Measurements from ENCODE around the gene CCDC192.

CCDC192 gene

DNA sequence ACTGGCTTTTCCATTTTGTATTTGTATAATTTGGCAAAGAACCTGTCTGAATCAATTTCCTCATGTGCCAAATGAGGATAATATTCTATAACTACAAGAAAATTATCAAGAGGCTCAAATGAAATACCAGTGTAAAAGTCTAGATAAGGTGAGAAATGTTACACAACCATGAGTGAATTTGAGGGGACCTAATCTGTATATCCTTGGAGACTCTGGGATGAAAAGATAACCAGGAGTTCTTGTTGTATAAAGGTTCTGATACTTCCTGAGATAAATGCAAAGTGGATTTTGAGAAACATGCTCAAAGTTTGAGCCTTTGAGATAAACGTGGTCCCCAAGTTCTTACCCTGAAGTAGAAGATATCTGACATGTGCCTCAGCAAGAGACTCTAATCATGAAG lies 260.0 kb downstream of the CCDC192 start:
- Histone ChIP-seq H3K36me3 (ENCODE audit: low read length) (0 out of 2 replicates have a peak, but pooled peaks cover 11% of the 10 kb centered on the region), H3F3A (ENCODE audit: insufficient read depth) (no peaks in the 10 kb centered on the region), H3K9me2 (replicated peaks; ENCODE audit: insufficient read depth, low read length) (no peaks in the 10 kb centered on the region), H3K4me2 (ENCODE audit: low read depth, low read length, poor library complexity, severe bottlenecking) (no peak overlapping the region), H2AFZ (ENCODE audit: low read depth, low read length, severe bottlenecking) (no peak overlapping the region), H3K79me2 (ENCODE audit: insufficient read depth, low read length) (no peaks in the 10 kb centered on the region), H3K27me3 (ENCODE audit: low read length) (no peaks in the 10 kb centered on the region), H3K9ac (ENCODE audit: low read length) (no peak overlapping the region), H3K27ac (ENCODE audit: low read depth, low read length) (no peak overlapping the region), H3K4me3 (ENCODE audit: insufficient read depth, low read length, poor library complexity, severe bottlenecking) (no peak overlapping the region), H4K20me1 (ENCODE audit: low read depth, low read length) (no peaks in the 10 kb centered on the region), H3K9me3 (ENCODE audit: insufficient read depth, low read length) (no peaks in the 10 kb centered on the region)
- TF ChIP-seq, protein P1, sequence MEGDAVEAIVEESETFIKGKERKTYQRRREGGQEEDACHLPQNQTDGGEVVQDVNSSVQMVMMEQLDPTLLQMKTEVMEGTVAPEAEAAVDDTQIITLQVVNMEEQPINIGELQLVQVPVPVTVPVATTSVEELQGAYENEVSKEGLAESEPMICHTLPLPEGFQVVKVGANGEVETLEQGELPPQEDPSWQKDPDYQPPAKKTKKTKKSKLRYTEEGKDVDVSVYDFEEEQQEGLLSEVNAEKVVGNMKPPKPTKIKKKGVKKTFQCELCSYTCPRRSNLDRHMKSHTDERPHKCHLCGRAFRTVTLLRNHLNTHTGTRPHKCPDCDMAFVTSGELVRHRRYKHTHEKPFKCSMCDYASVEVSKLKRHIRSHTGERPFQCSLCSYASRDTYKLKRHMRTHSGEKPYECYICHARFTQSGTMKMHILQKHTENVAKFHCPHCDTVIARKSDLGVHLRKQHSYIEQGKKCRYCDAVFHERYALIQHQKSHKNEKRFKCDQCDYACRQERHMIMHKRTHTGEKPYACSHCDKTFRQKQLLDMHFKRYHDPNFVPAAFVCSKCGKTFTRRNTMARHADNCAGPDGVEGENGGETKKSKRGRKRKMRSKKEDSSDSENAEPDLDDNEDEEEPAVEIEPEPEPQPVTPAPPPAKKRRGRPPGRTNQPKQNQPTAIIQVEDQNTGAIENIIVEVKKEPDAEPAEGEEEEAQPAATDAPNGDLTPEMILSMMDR (IDR thresholded peaks at IDR 0.05; ENCODE audit: insufficient read depth, low read length, poor library complexity, severe bottlenecking), result no peak
- TF ChIP-seq EZH2phosphoT487 (conservative IDR thresholded peaks at IDR 0.05; ENCODE audit: low read length), result no peak

DNA sequence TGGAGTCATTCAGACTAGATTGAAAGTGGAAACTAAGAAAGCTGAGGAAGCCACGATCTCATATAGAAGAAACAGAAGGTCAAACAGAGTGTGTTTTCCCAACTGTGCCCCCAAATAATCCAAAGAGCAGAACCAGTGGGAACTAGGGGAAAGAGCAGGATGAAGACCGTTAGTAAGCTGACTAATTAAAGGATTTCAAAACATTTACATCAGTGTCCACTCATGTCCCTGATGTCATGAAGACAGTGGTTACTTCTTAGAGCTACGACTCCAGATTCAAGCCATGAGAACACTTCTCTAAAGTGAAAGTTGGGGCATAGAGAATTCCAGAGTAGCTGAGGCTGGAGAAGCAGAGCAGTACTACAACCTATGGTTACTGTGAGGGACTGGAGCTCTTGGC lies 260.7 kb downstream of the CCDC192 start:
- no peaks in the 10 kb centered on the region for H3K27me3 ChIP-seq (ENCODE audit: low read length)
- H4K20me1 ChIP-seq (ENCODE audit: low read depth, low read length), result no peaks in the 10 kb centered on the region
- TF ChIP-seq EZH2phosphoT487 (conservative IDR thresholded peaks at IDR 0.05; ENCODE audit: low read length), result no peak
- TF ChIP-seq, protein P1 (IDR thresholded peaks at IDR 0.05; ENCODE audit: insufficient read depth, low read length, poor library complexity, severe bottlenecking), result no peak
- no peak overlapping the region for H3K4me2 ChIP-seq (ENCODE audit: low read depth, low read length, poor library complexity, severe bottlenecking)
- H3F3A ChIP-seq (ENCODE audit: insufficient read depth), result no peaks in the 10 kb centered on the region
- no peaks in the 10 kb centered on the region for H3K9me3 ChIP-seq (ENCODE audit: insufficient read depth, low read length)
- 0 out of 2 replicates have a peak, but pooled peaks cover 11% of the 10 kb centered on the region for H3K36me3 ChIP-seq (ENCODE audit: low read length)
- no peak overlapping the region for H3K27ac ChIP-seq (ENCODE audit: low read depth, low read length)
- H3K79me2 ChIP-seq (ENCODE audit: insufficient read depth, low read length), result no peaks in the 10 kb centered on the region
- H2AFZ ChIP-seq (ENCODE audit: low read depth, low read length, severe bottlenecking), result no peak overlapping the region
- H3K4me3 ChIP-seq (ENCODE audit: insufficient read depth, low read length, poor library complexity, severe bottlenecking), result no peak overlapping the region
- no peaks in the 10 kb centered on the region for H3K9me2 ChIP-seq (replicated peaks; ENCODE audit: insufficient read depth, low read length)
- no peak overlapping the region for H3K9ac ChIP-seq (ENCODE audit: low read length)

DNA sequence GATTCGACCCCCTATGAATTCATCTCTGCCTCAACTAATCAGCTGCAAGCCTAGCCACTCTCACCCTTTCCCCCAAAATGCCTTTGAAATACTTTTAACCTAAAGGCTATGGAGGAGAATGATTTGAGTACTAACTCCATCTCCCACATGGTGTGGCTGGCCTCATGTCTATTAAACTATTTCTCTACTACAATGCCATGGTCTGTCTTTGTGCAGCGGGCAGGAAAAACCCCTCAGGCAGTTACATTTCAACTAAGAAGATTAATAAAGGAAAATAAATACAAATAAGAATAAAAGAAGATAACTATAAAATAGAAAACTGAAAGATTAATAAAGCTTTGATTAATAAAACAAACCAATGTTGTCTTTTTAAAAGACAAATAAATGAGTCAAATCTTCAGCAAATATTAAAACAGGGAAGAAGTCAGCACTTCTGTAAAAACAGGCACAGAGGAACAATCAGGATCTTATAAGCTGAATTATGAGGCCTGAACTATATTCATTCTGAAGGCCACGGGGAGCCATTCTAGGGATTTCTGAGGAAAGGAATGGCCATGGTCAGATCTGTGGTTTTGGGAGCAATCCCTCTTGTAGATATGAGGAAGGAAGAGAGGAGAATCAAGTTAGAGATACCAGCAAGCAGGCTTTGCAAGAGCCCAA lies 264.3 kb downstream of the CCDC192 start:
- TF ChIP-seq EZH2phosphoT487 (conservative IDR thresholded peaks at IDR 0.05; ENCODE audit: low read length), result no peak
- TF ChIP-seq, protein P1 (IDR thresholded peaks at IDR 0.05; ENCODE audit: insufficient read depth, low read length, poor library complexity, severe bottlenecking), result no peak
- Histone ChIP-seq H3K9me2 (replicated peaks; ENCODE audit: insufficient read depth, low read length) (no peaks in the 10 kb centered on the region), H3K4me3 (ENCODE audit: insufficient read depth, low read length, poor library complexity, severe bottlenecking) (no peak overlapping the region), H3K4me2 (ENCODE audit: low read depth, low read length, poor library complexity, severe bottlenecking) (no peak overlapping the region), H2AFZ (ENCODE audit: low read depth, low read length, severe bottlenecking) (no peak overlapping the region), H3K9me3 (ENCODE audit: insufficient read depth, low read length) (no peaks in the 10 kb centered on the region), H3K36me3 (ENCODE audit: low read length) (0 out of 2 replicates have a peak, but pooled peaks cover 11% of the 10 kb centered on the region), H3K79me2 (ENCODE audit: insufficient read depth, low read length) (no peaks in the 10 kb centered on the region), H3K9ac (ENCODE audit: low read length) (no peak overlapping the region), H4K20me1 (ENCODE audit: low read depth, low read length) (no peaks in the 10 kb centered on the region), H3K27me3 (ENCODE audit: low read length) (no peaks in the 10 kb centered on the region), H3F3A (ENCODE audit: insufficient read depth) (no peaks in the 10 kb centered on the region), H3K27ac (ENCODE audit: low read depth, low read length) (no peak overlapping the region)

All from SU-DHL-6 (cell line).